GM19467 (cell line): Measurements from ENCODE around the gene JADE2.
"Not testable (repeated sequence)": the region's sequence is repeated elsewhere in the genome, so short reads cannot be mapped to it uniquely, and the experiment has no call there.

Experiments used
- ATAC-seq: cut with Tn5 transposase; IDR thresholded peaks from one replicate; pipeline ENCODE4 v1.9.1; 2021; ENCODE audit warnings: mild to moderate bottlenecking, moderate library complexity; ENCODE audit not compliant: unreplicated experiment

The JADE2 gene

DNA sequence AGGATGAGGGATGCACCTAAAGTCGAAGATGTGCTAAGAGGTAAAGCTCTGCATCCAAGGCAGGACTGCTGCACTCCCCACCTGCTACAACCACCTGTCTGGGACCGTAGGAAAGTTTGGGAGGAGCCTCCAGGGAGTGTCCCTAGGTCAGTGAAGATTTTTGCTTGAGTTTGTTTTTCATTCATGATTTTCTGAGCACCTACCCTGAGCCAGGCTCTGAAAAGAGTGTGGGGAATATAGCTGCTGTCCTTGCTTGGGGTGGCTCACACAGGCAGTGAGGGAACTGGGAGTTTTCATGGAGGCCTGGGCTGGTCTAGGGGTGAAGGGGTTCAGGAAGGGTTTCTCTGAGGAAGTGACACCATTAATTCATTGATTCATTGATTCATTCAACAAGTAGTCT is 58.3 kb downstream of the JADE2 start:
- ATAC-seq: no peak

DNA sequence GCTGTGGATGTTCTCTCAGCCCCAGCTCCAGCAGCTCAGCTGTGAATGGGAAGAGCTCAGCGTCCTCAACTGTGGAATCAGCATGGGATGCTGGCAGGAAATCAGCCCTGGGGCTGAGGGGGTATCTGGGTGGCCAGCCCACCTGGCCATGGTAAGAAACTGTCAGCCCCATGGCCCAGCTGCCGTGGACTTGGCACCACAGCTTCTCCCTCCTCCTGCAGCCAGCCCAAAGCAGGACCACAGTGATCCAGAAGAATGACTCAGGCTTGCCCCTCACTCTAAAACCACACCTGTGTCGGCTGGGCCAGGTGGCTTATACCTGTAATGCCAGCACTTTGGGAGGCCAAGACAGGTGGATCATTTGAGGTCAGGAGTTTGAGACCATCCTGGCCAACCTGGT is 59.2 kb downstream of the JADE2 start:
- ATAC-seq: no peak

DNA sequence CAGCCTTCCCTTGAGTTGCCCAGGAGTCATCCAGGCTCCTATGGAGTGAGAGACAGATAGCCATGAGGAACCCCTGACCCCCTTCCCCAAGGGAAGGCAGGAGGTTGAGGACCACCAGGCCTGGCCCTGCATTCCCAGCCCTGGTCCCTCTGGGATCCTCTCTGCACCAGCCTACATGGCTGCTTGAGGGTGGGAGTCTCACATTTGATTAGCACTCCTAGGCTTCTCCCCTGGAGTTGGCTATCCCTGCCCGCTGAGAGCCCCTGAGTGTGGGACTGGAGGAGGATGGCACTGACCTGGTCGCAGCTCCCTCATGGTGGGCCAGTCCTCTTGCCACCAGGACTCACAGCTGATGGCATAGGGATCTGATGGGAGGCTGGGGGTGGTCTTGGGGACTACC is 60.5 kb downstream of the JADE2 start:
- no peak for ATAC-seq

DNA sequence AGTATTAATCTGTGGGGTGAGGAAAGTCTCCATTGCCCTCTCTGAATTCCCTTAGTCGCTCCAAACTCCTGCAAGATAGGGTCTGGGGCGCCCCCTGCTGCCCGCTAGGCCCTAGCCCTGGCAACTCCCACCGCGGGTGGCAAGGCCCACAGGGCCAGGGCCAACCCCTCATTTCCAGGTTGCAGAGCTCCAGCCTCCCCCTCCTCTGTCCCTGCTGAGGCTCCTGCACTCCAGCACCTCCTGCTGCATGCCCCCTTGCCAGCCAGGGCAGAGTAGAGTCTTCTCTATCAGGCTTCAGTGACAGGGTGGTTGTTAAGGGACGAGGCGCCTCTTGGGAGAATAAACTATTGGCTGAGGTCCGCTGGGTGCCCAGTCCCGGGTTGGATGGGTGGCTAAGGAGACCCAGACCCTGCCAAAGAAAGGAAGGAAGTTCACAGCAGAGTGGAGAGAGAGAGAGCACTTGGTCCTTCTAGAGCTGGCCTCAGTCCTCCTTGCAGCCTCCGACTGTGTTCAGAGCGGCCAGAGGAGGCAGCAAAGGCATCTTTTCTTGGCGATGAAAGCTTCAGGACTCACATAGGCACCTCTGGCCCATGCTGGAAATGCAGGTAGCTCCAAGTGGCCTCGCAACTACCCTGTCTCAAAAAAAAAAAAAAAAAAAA is 61.5 kb downstream of the JADE2 start:
- peak; percentile 63 for ATAC-seq

DNA sequence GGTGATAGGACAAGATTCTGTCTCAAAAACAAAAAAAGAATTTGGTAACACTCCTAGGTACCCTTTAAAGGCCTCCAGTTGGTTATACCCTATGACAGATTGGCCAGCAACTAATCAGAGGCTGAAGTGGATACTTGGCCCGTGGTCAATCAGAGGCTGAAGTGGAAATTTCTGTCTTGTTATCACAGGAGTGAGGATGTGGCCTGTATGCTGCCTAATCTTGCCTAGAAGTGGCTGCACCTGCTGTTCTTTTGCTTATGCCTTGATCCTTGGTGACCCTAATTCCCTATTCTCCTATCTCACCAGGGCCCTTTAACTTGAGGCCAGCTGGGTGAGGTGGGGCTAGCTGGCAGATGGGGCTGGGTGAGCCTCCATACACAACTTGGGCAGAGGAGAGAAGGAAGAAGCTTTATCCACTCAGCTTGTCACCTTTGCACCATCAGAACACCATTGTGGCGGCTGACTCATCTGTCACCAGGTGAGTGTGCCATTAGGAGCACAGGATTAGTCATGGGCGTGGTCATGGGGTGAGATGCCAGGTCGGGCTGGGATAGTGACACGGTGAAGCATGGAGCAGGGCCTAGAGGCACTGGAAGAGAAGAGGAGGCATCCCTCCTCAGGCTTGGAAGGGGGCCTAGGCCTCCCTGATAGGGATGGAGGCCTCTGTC is 65.7 kb downstream of the JADE2 start:
- no peak for ATAC-seq

DNA sequence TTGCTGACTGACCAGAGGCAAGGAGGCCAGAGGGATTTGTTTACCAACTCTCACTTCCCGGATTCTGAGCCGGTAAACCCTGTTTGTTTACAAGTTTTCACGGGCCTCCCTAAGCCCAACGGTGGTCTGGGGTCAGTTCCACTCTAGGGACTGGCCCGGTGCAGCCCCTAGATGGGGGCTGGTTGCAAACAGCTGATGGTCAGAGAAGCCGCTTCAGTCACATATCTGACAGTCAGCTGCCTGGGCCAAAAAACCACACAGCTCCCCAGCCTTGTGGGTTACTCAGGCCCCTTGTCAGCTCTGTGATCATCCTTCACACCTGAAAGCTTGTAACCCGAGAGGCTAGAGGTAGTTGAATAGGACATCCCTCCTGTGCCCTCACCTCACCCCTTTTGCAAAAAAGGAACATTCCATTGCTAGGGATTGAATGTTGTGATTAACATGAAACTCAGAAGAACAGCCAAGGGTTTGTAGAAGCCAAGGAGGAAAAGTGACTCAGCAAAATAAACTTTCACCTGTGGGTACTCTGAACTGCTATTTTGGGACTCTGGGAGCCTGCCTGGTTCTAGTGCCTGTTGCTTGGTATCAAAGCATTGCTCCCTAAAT is 66.8 kb downstream of the JADE2 start:
- ATAC-seq: no peak

DNA sequence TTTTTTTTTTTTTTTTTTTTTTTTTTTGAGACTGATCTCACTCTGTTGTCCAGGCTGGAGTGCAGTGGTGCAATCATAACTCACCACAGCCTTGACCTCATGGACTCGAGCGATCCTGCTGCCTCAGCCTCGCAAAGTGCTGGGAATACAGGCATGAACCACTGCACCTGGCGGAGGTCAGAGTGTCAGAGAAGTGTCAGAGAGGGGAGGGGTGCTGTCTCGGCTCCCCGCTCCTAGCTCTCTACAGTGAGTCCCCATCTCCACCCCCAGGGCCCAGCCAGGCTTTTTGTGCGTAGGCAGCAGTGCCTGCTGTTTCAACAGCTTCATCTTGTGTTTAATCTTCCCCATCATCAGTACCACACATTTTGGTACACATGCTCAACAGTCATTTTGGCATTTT is 68.9 kb downstream of the JADE2 start:
- no peak for ATAC-seq

DNA sequence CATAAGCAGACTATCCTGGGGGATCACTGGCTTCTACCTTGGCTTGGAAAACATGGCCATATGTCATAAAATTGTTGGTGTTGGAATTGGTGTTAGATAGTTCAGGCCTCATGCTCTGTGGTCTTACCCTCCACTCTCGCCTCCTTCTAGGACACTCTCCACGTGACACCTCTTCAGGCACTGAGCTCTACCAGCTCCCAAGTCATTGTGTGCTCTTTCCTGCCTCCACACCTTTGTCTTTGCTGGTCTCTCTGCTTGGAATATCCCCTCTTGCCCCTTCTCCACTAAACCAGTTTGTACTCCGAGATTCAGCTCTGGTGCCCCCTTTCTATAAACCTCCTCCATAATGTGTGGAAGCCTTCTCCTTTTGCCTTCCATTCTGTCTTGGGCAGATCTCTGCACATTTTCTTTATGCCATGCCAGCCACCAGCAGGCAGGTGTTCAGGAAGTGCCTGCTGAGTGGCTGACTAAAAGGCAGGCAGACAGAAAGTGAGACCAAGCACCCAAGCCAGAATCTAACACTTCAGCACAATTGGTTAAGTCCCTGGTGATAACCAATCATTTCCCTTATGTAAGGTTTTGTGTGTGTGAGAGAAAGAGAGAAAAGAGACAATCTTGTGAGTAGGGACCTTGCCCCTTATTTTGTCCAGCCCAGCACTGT is 69.5 kb downstream of the JADE2 start:
- ATAC-seq: peak; percentile 55

DNA sequence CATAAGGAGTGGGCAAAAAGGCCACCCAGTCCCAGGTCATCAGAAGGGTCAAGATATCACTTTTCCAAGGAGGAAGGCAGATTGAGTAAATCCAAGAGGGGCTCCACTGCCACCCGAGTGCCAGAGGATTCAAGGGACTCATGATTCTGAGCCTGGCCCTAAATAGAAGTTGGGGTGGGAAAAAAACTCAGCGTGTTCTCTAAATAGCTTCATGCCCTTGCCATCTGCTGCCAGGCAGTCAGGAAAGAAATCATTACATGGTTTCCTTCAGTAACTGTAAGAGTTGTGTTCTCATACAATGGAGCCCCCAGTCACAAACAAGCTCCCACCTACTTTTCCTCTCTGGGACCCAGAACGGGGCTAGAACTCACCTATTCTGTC is 70.0 kb downstream of the JADE2 start:
- ATAC-seq: no peak

DNA sequence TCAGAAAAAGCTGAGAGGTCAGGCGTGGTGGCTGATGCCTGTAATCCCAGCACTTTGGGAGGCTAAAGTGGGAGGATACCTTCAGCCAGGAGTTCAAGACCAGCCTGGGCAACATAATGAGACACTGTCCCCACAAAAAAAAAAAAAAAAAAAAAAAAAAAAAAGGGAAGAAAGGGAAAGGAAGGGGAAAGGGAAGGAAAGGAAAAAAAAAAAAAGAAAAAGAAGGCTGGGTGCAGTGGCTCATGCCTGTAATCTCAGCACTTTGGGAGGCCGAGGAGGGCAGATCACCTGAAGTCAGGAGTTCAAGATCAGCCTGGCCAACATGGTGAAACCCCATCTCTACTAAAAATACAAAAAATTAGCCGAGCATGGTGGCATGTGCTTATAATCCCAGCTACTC is 74.3 kb downstream of the JADE2 start:
- not testable (repeated sequence) for ATAC-seq

DNA sequence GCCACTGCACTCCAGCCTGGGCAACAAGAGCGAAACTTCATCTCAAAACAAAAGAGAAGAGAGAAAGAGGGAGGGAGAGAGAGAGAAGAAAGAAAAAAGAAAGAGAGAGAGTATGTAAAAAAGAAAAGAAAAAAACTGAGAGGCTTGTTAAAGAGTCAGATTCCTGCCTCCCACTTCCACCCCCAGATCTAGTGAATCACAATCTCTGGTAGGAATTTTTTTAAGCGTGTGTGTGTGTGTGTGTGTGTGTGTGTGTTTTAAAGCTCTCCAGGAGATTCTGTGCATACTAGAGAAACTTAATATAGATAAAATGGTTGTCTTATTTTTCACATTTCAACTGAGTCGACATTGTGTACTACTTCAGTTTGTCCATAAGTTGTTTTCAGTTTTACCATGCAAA is 75.1 kb downstream of the JADE2 start:
- no peak for ATAC-seq

DNA sequence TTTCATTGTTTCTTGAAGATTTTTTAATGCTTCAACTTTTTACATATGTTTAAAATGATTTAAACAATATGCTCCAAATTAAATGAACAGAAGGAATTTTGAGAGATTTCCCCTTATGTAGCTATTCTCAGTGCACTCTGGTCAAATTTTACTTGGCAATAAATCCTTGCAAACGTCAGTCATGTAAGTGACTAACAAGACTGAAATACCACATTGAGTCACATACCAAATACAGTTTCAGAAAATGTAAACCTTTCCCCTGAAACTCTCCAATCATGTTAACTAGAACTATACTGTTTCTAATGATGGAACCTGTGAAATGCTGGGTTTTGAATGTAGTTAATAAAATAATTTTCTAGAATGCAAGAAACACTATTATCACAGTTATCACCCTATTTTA is 77.6 kb downstream of the JADE2 start:
- ATAC-seq: no peak

DNA sequence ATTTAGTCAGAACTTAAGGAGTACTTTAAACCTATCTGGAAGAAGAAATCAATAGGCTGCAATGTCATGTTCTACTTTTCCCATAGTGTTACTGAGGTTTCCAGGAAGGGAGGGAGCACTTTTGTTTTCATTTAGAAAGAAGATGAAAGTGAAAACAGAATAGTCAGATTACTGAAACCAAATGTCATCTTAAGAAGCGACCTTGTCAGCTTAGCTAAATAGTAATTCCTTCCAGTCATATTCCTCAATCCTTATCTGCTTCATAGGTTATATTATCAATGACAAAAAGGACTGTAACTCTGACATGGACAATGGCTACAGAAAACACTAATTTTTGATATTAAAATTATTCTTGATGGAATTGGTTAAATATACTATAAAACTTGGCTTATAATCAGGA is 79.4 kb downstream of the JADE2 start:
- ATAC-seq: no peak

DNA sequence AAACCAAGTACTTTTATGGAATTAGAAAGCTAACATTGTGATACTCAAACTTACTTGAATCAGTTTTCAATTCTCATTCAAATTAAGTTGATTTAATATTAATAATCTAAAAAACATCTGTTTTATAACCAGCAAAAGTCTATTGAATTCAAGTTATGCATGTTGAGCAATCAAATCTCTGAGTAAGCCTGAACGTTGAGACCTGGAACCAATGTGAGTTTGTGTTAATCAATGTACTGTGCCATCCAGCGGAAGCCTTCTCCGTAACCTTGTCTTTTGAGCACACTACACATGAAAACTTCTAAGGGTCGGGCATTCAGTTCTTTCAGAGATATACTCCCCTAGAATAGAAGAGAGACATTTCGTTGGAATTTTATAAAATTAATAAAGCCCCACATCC is 81.3 kb downstream of the JADE2 start:
- no peak for ATAC-seq

DNA sequence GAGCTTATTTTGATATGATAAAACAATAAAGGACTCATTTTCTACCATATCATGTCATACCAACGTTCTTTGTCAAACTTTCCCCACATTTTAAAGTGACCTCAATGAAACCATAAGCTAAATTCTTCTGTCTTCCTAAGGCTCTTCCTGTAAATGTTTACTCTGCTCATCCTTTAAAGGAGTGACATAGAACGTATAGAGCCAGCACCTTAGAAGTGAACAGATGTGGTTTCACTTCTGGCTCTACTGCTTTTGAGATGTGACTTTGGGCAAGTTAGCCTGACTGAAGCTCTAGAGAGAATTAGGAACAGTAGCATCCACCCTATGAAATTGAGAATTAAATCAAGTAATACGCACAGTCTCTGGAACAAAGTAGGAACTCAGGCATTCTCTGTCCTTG is 83.1 kb downstream of the JADE2 start:
- ATAC-seq: no peak

DNA sequence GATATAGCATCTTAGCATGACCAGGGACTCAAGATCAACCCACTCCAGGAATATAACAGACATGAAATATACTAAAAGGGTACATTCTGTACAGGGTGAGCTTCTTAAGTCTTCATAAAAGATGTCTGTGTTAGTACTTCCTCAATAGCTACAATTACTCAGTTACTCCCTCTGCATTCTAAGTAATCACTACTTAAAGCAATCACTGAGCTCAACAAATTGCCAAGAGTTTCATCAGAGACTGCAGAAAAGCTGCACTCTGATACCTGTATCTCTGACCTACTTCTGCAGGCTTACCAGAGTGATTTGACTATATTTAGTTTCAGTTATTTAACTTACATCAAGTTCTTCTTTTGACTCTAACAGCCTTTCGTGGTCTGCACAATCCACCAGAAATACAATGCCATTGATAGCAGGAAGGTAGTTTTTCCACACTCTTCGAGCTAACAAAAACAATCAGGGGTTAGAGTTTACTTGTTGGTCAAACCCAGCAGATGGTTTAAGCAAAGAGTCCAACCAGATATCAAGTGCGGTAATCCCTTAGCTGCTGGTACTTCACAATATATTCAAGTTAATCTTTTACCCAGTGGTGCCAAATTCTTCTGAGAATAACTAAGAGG is 83.9 kb downstream of the JADE2 start:
- ATAC-seq: no peak

DNA sequence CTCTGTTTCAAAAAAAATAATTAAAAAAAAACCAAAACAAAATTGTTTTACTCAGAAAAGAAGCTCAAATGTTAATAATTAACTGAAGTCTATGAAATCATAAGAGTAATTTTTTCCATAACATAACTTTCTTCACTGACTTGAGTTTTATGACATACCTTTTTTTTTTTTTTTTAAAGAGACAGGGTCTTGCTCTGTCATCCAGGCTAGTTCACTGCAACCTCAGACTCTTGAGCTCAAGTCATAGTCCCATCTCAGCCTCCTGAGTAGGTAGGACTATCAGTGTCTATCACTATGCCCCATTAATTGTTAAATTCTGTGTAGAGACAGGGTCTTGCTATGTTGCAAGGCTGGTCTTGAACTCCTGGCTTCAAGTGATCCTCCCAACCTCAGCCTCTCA is 85.3 kb downstream of the JADE2 start:
- ATAC-seq: no peak

DNA sequence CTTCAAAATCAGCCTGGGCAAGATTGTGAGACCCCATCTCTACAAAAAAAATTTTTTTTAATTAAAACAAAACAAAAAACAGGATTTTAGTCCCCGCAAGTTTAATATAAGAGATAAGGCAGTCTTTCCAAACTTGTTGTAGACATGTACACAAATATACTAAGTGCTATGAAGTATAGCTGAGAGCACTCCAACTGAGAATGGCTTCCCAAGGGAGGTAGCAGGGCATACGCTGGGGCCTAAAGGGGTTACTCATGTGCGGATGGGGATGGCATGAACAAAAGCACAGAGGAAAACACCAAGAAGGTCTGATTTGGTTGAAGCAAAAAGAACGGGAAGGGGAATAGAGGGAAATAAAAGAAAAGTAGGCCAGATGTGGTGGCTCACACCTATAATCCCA is 86.0 kb downstream of the JADE2 start:
- ATAC-seq: no peak

DNA sequence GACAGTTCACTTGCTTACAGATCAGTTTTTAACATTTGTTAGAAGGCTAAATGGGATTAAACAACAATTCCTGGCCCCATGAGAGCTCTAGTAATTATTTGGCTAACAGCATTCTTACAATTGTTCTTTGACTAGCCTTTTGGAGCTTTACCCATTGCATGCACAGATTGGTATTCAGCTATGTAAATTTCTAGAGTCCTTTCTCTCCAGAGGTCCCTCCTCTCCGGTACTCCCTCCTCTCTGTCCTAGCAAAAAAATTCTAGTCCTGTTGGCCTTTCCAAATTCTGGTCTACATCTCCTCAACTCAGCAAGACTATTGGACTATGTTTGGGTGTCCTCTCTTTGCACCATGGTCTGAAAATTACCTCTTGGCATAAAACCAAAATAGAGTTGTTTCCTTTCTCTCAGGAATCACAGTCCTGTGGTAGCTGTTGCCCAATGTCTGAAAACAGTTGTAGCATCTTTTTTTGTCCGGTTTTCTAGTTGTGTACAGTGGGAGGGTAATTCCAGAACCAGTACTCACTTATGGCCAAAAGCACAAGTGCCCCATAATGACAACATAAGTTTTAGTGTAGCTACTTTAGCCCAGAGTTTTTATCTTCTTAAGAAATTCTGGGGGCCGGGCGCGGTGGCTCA is 89.1 kb downstream of the JADE2 start:
- no peak for ATAC-seq

DNA sequence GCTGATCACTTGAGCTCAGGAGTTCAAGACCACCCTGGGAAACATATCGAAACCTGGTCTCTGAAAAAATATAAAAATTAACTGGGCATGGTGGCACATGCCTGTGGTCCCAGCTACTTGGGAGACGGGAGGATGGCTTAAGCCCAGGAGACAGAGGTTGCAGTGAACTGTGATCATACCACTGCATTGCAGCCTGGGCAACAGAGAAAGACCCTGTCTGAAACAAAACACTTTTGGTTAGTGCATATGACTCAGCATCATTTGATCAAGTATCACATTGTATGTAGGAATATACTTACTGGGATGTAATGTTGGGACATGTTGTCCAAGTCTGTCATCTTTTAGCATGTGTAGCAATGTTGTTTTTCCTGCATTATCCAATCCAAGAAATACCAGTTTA is 95.2 kb downstream of the JADE2 start:
- no peak for ATAC-seq

DNA sequence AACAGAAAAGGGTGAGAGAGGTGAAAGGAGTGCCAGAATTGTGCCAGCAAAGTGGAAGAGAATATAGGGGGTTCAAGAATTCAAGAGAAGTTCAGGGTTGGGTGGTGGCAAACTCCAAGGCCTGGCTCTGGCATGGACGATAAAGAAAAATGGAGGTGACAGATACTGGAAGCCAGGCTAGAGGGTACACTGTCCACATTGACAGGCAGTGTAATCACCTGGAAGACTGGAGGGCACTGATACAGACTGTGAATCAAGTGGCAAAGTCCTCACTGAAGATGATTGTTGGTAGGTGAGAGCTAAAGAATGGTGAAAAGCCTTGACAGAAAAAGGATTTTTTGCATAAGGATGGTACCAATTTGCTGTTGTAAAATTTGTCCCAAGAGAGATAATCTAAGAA is 100.1 kb downstream of the JADE2 start:
- no peak for ATAC-seq
